Mesenteric fat pad (tissue), 1 donor: ENCODE results near the gene SCAF8. TPM values are rescaled to one million over a fixed set of nuclear protein-coding genes. Genes with fewer than 3 reads are reported as not detected.
A peak's percentile ranks its signal among the peaks of the same experiment; 100 is the strongest.
"Not testable (repeated sequence)": the region's sequence is repeated elsewhere in the genome, so short reads cannot be mapped to it uniquely, and the experiment has no call there.

Source experiments
- DNase-seq: peaks from one replicate; pipeline ENCODE4 v3.0.0-alpha.2; 2020; ENCODE audit warnings: low spot score
- long read RNA-seq: library from polyadenylated mRNA; unstranded; transcript quantifications from one replicate; pipeline ENCODE4 v2.0.0, GENCODE V29; 2020
- total RNA-seq: library from RNA; stranded (reverse); fragmentation: NEBNext Ultra II Directional; extraction: Animal tissue kit (Norgen Biotek cat#: 25700); gene quantifications from one replicate; pipeline ENCODE4 v1.2.1, GENCODE V29; 2021
- donor health status: DM: yes; HTN: yes; CAD: no.

The SCAF8 gene, protein sequence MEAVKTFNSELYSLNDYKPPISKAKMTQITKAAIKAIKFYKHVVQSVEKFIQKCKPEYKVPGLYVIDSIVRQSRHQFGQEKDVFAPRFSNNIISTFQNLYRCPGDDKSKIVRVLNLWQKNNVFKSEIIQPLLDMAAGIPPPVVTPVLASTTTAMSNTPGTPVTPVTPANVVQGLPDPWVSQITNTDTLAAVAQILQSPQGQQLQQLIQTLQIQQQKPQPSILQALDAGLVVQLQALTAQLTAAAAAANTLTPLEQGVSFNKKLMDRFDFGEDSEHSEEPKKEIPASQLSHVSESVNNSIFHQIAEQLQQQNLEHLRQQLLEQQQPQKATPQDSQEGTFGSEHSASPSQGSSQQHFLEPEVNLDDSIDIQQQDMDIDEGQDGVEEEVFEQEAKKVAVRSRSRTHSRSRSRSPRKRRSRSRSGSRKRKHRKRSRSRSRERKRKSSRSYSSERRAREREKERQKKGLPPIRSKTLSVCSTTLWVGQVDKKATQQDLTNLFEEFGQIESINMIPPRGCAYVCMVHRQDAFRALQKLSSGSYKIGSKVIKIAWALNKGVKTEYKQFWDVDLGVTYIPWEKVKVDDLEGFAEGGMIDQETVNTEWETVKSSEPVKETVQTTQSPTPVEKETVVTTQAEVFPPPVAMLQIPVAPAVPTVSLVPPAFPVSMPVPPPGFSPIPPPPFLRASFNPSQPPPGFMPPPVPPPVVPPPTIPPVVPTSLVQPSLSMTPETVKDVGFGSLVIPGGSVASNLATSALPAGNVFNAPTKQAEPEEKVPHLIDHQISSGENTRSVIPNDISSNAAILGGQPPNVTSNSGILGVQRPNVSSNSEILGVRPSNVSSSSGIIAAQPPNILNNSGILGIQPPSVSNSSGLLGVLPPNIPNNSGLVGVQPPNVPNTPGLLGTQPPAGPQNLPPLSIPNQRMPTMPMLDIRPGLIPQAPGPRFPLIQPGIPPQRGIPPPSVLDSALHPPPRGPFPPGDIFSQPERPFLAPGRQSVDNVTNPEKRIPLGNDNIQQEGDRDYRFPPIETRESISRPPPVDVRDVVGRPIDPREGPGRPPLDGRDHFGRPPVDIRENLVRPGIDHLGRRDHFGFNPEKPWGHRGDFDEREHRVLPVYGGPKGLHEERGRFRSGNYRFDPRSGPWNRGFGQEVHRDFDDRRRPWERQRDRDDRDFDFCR (N-terminal part only)
- total RNA-seq, result 33.3 TPM
- long read RNA-seq, partial matches to known transcripts, result 9 of 20 reads
- long read RNA-seq, other reads (novel, unspliced or antisense), result 11 of 20 reads

DNA sequence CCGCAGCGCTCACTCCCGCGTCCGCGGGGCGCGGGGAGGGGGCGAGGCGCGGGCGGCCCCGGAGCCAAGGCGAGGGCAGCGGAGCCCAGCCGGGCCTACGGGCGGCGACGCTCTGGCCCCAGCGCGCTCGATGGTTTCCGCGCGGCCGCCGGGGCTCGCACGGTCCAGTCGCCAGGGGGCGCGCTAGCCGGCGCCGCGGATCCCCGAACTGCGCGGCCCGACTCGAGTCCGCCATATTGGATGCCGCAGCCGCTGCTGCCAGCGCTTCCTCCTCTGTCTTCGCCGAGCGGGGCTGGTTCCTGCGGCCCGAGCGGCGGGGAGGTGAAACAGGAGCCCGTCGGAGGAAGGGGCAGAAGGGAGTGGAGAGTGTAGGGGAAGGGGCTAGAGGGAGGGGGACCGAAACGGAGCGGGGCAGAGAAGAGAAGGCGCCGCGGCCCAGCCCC, at the start of gene SCAF8:
Gene SCAF8, plus strand, starts transcription at position 234 of the 443 bp plus-strand sequence. CDS start 485 bp downstream, outside the sequence.
- peak; percentile 94 for DNase-seq

DNA sequence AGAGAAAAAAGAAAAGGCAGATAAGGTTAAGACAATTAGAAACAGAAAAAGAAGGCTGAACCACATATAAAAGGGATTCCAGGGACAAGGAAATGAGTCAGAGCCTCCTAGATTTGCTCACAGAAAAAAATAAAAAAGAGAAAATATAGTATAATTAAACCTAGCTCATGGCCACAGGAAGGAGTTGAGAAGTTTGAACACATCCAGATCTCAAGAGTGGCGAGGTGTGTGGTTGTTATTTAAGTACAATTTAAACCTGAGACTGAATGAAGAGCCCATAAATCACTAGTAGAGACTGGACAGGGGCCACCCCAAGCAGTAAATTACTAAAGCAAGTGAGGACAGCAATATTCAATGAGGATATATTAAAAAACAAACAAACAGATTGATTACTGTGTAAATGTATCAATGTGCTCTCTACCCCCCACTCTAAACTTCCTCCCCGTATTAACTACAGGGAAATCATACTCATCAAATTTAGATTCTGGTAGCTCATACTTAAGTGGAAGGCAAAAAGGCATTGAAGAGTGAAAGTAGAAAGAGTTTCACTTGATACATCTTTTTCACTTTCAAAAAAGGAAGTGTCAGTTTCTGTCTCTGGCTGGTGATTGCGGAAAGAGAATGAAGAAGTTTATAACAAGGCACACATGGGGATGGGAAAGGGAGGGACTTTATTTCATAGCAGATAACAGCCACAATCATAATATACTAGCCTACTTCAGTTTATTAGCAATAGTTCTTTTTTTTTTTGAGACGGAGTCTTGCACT, 49.3 kb upstream of the SCAF8 start:
- no peak for DNase-seq

DNA sequence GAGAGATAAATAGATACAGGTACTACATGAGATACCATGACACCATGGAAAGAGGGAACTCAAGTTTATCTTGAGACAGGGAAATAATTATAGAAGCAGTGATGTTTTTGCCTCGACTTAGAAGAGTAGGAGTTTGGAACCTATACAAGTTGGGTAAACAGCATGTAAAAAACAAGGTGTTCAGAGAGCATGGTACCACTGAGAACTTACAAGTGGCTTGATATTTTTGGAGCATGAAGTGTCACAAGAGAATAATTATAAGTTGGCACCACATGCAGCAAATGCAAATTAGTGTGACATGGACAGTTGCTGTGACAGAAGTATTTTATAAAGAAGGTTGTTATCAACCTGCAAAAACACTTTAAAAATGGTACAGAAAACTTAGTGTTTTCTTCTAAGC, 47.1 kb upstream of the SCAF8 start:
- no peak for DNase-seq

GRCh38 chr6:154689493-154690255, 43.5 kb upstream of the SCAF8 start:
- no peak for DNase-seq

DNA sequence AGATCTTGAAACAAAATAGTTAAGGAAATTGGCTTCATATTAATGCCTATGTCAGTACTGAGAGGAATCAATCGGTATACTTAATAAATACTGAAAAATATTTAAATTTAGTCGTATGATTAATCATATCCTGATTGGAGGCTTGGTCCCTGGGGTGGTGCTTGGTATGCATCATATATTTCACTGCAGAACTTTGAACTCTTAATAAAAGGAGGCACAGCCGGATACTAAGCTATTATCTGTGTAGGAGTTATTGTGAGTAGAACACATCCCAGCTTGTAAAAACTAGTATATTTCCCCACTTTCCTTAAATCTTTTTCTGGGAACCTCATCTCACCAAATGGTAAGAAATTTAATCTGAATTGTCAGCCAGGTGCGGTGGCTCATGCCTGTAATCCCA, 42.4 kb upstream of the SCAF8 start:
- DNase-seq, result no peak

- DNase-seq, result no peak
Observed at GRCh38 chr6:154696661-154697060, 36.6 kb upstream of the SCAF8 start.

- no peak for DNase-seq
Observed at GRCh38 chr6:154703124-154703523, 30.1 kb upstream of the SCAF8 start.

DNA sequence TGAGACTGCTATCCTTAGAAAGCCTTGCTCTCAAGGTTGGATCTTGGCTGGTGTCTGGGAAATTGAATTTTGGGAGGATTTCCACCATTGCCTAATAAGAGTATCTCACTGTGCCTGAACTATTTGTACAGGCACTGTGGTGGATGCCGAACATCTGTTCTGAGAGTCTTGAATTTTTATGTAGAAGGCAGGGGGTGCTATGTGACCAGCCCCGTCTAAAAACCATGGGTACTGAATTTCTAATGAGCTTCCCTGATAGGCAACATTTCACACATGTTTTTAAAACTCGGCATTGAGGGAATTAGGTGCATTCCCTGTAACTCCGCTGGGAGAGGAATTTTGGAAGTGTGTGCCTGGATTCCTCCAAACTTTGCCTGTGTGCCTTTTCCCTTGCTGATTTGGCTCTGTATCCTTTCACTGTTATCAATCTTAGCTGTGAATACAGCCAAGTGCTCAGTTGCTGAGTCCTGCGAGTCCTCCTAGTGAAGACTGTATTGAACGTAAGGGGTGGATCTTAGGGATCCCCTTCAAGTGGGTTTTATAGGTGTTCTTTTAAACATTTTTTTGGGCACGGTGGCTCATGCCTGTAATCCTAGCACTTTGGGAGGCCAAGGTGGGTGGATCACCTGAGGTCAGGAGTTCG, 27.6 kb upstream of the SCAF8 start:
- no peak for DNase-seq

- no peak for DNase-seq
Observed at GRCh38 chr6:154706389-154706788, 26.8 kb upstream of the SCAF8 start.

GRCh38 chr6:154709621-154710020, 23.6 kb upstream of the SCAF8 start:
- DNase-seq, result no peak

DNA sequence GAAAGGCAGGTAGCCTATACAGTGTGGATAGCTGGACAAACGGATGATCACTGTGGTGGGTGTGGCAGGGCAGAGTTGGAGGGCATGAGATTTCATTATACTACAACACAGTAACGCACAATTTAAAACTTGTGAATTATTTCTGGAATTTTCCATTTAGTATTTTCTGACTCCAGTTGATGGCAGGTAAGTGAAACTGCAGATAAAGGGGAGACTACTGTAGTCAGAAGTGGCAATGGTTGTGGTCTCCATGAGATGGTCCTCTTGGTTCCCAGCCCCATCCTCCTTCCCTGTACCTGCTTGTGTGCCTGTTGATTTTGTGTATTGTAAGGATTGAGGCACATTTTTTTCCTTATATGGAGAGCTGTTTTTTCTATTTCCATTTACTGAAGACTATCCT, 22.5 kb upstream of the SCAF8 start:
- no peak for DNase-seq

DNA sequence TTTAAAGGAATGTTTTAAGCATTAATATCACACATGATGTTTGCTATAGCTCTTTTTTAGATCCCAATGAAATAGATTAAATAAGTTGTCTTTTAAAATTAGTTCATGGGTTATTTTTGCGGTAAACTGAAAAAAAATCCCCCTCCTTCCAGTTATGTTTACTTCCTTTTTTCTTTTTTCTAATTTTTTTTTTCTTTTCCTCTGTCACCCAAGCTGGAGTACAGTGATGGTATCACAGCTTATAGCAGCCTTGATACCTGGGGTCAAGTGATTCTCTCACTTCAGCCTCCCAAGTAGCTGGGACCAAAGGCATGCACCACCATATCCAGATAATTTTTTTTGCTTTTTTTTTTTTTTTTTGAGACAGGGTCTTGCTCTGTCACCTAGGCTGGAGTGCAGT, 17.8 kb upstream of the SCAF8 start:
- DNase-seq, result no peak

DNA sequence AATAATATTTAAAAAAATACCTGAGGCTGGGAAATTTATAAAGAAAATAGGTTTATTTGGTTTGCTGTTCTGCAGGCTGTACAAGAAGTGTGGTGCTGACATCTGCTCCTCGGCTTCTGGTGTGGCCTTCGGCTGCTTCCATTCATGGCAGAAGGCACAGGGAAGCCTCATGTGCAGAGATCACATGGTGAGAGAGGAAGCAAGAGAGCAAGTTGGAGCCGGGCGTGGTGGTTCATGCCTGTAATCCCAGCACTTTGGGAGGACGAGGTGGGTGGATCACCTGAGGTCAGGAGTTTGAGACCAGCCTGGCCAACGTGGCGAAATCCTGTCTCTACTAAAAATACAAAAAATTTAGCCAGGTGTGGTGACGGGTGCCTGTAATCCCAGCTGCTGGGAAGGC, 16.9 kb upstream of the SCAF8 start:
- DNase-seq, result not testable (repeated sequence)

DNA sequence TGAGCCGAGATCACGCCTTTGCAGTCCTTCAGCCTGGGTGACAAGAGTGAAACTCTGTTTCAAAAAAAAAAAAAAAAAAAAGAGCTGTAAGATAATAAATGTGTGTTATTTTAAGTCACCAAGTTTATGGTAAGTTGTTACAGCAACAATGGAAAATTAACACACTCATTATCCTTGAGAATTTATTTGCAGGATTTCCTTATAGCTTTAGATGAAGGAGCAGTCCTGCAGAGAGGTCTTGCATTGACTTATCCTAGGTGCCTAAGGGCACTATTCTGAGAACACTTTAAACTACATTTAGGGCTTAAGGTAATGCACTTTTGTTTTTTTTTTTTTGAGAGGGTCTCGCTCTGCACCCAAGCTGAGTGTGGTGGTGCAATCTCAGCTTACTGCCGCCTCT, 13.8 kb upstream of the SCAF8 start:
- DNase-seq, result no peak

DNA sequence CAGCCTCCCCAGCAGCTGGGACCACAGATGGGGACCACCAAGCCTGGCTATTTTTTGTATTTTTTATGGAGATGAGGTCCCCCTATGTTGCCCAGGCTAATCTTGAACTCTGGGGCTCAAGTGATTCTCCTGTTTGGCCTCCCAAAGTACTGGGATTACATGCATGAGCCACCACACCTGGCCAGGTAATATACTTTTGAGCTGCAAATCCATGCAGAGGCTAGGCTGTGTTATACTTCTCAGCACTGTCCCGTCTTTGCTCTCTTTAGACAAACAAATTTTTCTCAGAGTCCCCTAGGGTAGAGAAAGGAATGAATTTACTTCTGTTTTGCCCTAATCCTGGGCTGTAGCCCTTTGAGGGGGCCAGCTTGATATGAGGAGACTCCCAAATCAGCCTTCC, 13.4 kb upstream of the SCAF8 start:
- DNase-seq, result no peak

GRCh38 chr6:154721460-154721859, 11.8 kb upstream of the SCAF8 start:
- DNase-seq, result no peak

DNA sequence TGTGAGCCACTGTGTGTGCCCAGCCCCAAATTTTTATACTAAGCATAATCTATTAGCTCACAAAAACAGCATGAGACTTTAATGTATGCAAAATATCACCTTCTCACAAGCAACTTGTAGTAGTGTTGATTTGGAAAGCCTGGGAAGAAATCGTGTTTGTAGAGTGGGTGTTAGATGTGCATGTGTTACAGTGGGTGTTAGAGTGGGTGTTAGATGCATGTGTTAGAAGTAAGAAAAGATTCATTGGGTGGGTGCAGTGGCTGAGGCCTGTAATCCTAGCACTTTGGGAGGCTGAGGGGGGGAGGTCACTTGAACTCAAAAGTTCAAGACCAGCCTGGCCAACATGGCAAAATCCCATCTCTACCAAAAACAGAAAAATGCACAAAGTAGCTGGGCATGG, 6.3 kb upstream of the SCAF8 start:
- no peak for DNase-seq

- DNase-seq, result no peak
Observed at GRCh38 chr6:154731296-154732218, 1.7 kb upstream of the SCAF8 start.
